Prostate gland (tissue), 2 donors: ENCODE results near the gene SMIM24. TPM values are rescaled to one million over a fixed set of nuclear protein-coding genes. Genes with fewer than 3 reads are reported as not detected.

Source experiments
- DNase-seq: peaks from one replicate; pipeline ENCODE4 v3.0.0-alpha.2; 2019; ENCODE audit warnings: low spot score
- H3K27ac ChIP-seq, 2 donors: fragments of 200-600 bp; sonication (generic); 2 replicates each; pipeline ENCODE4 v1.5.1; 2017 to 2019
- H3K27me3 ChIP-seq: fragments of 200-600 bp; sonication (generic); replicated peaks from 2 replicates; pipeline ENCODE4 v1.5.1; 2019; ENCODE audit not compliant: insufficient read depth
- H3K36me3 ChIP-seq, 2 donors: fragments of 200-600 bp; sonication (generic); 1 replicate in 1 of 2; 2 replicates in 1 of 2; pipeline versions ENCODE4 v1.5.1 to v1.8.1; 2017 to 2019
- H3K4me1 ChIP-seq: fragments of 200-600 bp; sonication (generic); replicated peaks from 2 replicates; pipeline ENCODE4 v1.5.1; 2019
- H3K4me3 ChIP-seq, 2 donors: fragments of 200-600 bp; sonication (generic); 2 replicates each; pipeline ENCODE4 v1.5.1; 2017 to 2019
- H3K9me3 ChIP-seq: fragments of 200-600 bp; sonication (generic); 2 replicates; pipeline ENCODE4 v1.5.1; 2017
- POLR2A ChIP-seq: fragments of 450-650 bp; IDR thresholded peaks from one replicate; pipeline ENCODE4 v1.6.1; 2016; ENCODE audit warnings: antibody characterized with exemption, mild to moderate bottlenecking
- POLR2AphosphoS5 ChIP-seq: sonication (generic); formaldehyde crosslinking; IDR thresholded peaks from one replicate; pipeline ENCODE4 v1.6.1; 2017; ENCODE audit warnings: antibody characterized with exemption
- WGBS: methylation state at CpG from one replicate; pipeline ENCODE4 v1.1.5; 2018; 5-methylcytosine and 5-hydroxymethylcytosine counted together
- intact Hi-C: fragments of 100-400 bp; cut with DNase I; formaldehyde crosslinking; loops from one replicate; pipeline ENCODE4 v1.14.2; 2022
- total RNA-seq, 2 donors: library from RNA; depleted of rRNA; stranded (reverse); fragments of >200 nt; gene quantifications; one replicate each; pipeline ENCODE4 v1.1.0, GENCODE V29; 2016
- TF ChIP-seq, protein P1 (sequence below), 4 experiments: fragments of 200-600 bp in 2 of 4; fragments of 450-650 bp in 2 of 4; sonication (generic) in 2 of 4; IDR thresholded peaks; 1 replicate in 3 of 4; 2 replicates in 1 of 4; pipeline ENCODE4 v1.5.1; 2016 to 2019; ENCODE audit warnings: antibody characterized with exemption in 4 of 4, mild to moderate bottlenecking in 2 of 4, moderate library complexity in 2 of 4

Gene SMIM24
- total RNA-seq, 2 donors from 2014 or later = 0.32 to 1.6 TPM

DNA sequence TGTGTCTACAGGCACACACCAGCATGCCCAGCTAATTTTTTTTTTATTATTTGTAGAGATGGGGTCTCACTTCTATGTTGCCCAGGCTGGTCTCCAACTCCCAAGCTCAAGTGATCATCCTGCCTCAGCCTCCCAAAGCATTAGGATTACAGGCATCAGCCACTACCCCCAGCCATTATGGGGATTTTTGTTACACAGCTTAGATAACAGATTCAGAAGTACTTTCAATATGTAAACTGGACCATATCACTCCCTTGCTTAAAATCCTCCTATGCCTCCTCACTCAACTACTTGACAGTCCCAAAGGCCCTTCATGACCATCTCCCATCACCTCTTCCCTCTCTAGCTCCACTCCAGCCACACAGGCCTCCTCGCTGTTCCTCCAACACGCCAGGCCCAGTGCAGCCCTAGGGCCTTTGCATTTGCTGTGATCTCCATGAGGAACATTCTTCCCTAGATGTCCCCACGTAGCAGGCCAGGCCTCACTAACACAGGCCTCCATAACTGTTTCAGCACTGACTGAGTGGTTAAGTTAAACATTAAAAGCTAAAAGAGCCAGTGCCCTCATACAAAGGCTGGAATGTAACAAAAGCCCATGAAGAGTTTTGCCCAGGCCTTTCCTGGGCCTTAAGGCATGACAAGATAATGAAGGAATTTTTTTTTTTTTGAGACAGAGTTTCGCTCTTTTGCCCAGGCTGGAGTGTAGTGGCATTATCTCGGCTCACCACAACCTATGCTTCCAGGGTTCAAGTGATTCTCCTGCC is 17.6 kb upstream of the SMIM24 start:
- peaks cover 5% of the 10 kb centered on the region for H3K4me1 ChIP-seq
- no peaks in the 10 kb centered on the region for H3K27me3 ChIP-seq
- H3K36me3 ChIP-seq = peaks cover 0 to 4% of the 10 kb centered on the region in 2 donors
- TF ChIP-seq POLR2A (no peak), POLR2AphosphoS5 (no peak)
- TF ChIP-seq, protein P1, sequence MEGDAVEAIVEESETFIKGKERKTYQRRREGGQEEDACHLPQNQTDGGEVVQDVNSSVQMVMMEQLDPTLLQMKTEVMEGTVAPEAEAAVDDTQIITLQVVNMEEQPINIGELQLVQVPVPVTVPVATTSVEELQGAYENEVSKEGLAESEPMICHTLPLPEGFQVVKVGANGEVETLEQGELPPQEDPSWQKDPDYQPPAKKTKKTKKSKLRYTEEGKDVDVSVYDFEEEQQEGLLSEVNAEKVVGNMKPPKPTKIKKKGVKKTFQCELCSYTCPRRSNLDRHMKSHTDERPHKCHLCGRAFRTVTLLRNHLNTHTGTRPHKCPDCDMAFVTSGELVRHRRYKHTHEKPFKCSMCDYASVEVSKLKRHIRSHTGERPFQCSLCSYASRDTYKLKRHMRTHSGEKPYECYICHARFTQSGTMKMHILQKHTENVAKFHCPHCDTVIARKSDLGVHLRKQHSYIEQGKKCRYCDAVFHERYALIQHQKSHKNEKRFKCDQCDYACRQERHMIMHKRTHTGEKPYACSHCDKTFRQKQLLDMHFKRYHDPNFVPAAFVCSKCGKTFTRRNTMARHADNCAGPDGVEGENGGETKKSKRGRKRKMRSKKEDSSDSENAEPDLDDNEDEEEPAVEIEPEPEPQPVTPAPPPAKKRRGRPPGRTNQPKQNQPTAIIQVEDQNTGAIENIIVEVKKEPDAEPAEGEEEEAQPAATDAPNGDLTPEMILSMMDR (IDR thresholded peaks at IDR 0.05) = no peak
- 95% methylated on average over 5 of the region's 5 CpGs for WGBS
- H3K4me3 ChIP-seq = no peak overlapping the region
- no peaks in the 10 kb centered on the region for H3K9me3 ChIP-seq
- intact Hi-C loops = no loop called here
- no peak for DNase-seq
- H3K27ac ChIP-seq = no peak overlapping the region

DNA sequence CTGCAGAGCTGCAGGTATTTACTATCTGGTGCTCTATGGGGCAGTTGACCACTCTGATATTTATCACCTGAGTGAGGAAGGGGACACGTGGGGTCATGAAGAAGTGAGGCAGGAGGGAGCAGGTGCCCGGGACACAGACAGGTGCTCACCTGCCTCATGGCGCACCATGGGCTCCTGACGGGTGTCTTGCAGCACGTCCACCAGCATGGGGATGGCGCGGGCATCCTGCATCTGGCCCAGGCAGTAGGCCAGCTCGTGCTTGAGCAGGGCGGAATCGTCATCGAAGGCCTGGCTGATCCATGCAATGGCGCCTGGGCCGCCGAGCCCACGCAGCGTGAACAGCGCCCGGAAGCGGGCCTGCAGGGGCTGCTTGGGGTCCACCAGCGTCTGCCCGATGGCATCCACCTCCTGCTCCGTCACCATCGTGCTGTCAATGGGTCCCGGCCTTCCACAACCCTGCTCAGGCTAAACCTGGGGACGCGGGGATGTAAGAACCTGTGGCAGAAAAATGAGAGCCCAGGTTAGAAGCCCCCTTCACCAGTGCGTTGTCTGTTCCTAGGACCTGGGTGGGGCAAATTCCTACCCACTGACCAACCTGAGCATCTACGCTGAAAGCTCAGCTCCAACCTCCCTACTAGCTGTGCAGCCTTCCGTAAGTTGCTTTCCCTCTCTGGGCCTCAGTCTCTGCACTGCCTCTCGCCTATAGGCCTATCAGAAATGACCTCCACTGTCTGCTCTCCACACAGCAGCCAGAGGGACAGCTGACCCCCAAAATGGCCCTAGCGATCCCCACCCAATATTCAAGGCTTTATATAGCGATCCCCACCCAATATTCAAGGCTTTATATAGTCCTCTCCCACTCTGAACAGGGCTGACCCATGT is 16.3 kb upstream of the SMIM24 start:
- Histone ChIP-seq H3K9me3 (no peaks in the 10 kb centered on the region), H3K4me3 (no peak overlapping the region), H3K36me3 (peaks cover 2 to 4% of the 10 kb centered on the region in 2 donors), H3K4me1 (peaks cover 5% of the 10 kb centered on the region), H3K27me3 (no peaks in the 10 kb centered on the region), H3K27ac (no peak overlapping the region)
- TF ChIP-seq, protein P1 (IDR thresholded peaks at IDR 0.05) = no peak
- TF ChIP-seq POLR2AphosphoS5 (no peak), POLR2A (no peak)
- DNase-seq = no peak
- intact Hi-C loops = no loop called here
- 95% methylated on average over 32 of the region's 32 CpGs for WGBS

DNA sequence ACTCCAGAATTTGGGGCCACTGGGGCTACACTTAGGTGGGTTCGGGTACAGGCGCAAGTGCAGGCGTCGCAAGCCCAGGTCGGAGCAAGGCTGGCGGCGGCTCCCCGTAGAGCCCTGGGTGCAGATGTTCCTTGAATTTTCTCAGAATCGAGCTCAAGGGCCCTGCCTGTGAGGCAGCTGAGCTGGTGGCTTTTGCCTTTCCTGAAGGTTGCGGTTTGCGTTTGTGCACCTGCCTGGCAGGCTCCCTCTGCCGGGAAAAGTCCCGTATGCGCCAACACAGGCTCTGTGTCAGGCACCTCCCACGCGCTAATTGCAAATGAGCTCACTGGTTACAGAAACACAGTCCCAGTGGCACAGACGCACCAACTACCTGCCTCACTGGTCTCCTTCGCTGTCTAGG is 14.2 kb upstream of the SMIM24 start:
- Histone ChIP-seq H3K4me3 (no peak overlapping the region), H3K27ac (no peak overlapping the region), H3K4me1 (peaks cover 4% of the 10 kb centered on the region), H3K27me3 (no peaks in the 10 kb centered on the region), H3K9me3 (no peaks in the 10 kb centered on the region), H3K36me3 (peaks cover 4 to 7% of the 10 kb centered on the region in 2 donors)
- TF ChIP-seq POLR2A = no peak
- TF ChIP-seq, protein P1 (IDR thresholded peaks at IDR 0.05) = no peak
- TF ChIP-seq POLR2AphosphoS5 = no peak
- intact Hi-C loops = no loop called here
- 88% methylated on average over 18 of the region's 18 CpGs for WGBS
- no peak for DNase-seq

- H3K36me3 ChIP-seq = peaks cover 4 to 7% of the 10 kb centered on the region in 2 donors
- 70% methylated on average over 9 of the region's 15 CpGs for WGBS
- H3K4me3 ChIP-seq = no peak overlapping the region
- H3K27ac ChIP-seq = no peak overlapping the region
- intact Hi-C loops = no loop called here
- H3K9me3 ChIP-seq = no peaks in the 10 kb centered on the region
- no peaks in the 10 kb centered on the region for H3K27me3 ChIP-seq
- H3K4me1 ChIP-seq = no peaks in the 10 kb centered on the region
- TF ChIP-seq, protein P1 (IDR thresholded peaks at IDR 0.05) = no peak
- TF ChIP-seq POLR2A (no peak), POLR2AphosphoS5 (no peak)
- DNase-seq = no peak
These were observed 13.7 kb upstream of the SMIM24 start for GRCh38 chr19:3494051-3494450.
